Epithelial cell of proximal tubule (primary cell): ENCODE measurements around the gene BLMH. TPM values are rescaled to one million over a fixed set of nuclear protein-coding genes. Genes with fewer than 3 reads are reported as not detected.

Source experiments
- DNase-seq: peaks from one replicate; pipeline ENCODE4 v3.0.0-alpha.2; 2011; ENCODE audit warnings: low read depth
- H3K4me3 ChIP-seq: 2 replicates; pipeline ENCODE4 v1.5.1; 2011; ENCODE audit warnings: low read depth, mild to moderate bottlenecking, low read length
- CTCF ChIP-seq: conservative IDR thresholded peaks from 2 replicates; pipeline ENCODE4 v1.5.1; 2012; ENCODE audit warnings: low read depth, mild to moderate bottlenecking, low read length
- total RNA-seq: library from RNA; depleted of rRNA; stranded (reverse); fragments of >200 nt; gene quantifications from 2 replicates; pipeline ENCODE4 v1.2.3, GENCODE V29; 2015

The BLMH gene
- total RNA-seq, 1 donor from 2014 or later = 16.8 TPM

GRCh38 chr17:30333503-30334360 is 42.0 kb upstream of the BLMH start, which contains the start of gene TMIGD1:
TSS of gene TMIGD1 (minus strand) at chr17:30334057. CDS start at chr17:30332133, 1,924 bp downstream.
- no peak within 1 kb of the TSS for H3K4me3 ChIP-seq
- no peak for DNase-seq
- TF ChIP-seq CTCF = no peak

GRCh38 chr17:30332057-30332542 is 40.4 kb upstream of the BLMH start:
- no peak for TF ChIP-seq CTCF
- H3K4me3 ChIP-seq = peak overlapping the region; percentile 24
- peak; percentile 97 for DNase-seq

GRCh38 chr17:30326809-30327208 is 35.1 kb upstream of the BLMH start:
- H3K4me3 ChIP-seq = no peak overlapping the region
- TF ChIP-seq CTCF = no peak
- DNase-seq = no peak

GRCh38 chr17:30324723-30325122 is 33.0 kb upstream of the BLMH start:
- no peak for TF ChIP-seq CTCF
- H3K4me3 ChIP-seq = no peak overlapping the region
- no peak for DNase-seq

GRCh38 chr17:30323895-30324319 is 32.2 kb upstream of the BLMH start:
- no peak for TF ChIP-seq CTCF
- DNase-seq = no peak

GRCh38 chr17:30323262-30323894 is 31.6 kb upstream of the BLMH start:
- DNase-seq = no peak
- no peak for TF ChIP-seq CTCF
- no peak overlapping the region for H3K4me3 ChIP-seq

More at GRCh38 chr17:30323895-30324319, 32.2 kb upstream of the BLMH start:
- H3K4me3 ChIP-seq = no peak overlapping the region
